Measurements from ENCODE around the gene UBL3. TPM values are rescaled to one million over a fixed set of nuclear protein-coding genes. Genes with fewer than 3 reads are reported as not detected.

The UBL3 gene
- total RNA-seq, 1 experiment from 2014 or later, result 12.0 TPM

GRCh38 chr13:29763436-29764180 lies 86.8 kb downstream of the UBL3 start:
- TF ChIP-seq EZH2 (IDR thresholded peaks at IDR 0.05; ENCODE audit: borderline replicate concordance, low read depth, low read length, poor library complexity, severe bottlenecking), result no peak
- no peak for TF ChIP-seq CTCF (conservative IDR thresholded peaks at IDR 0.05; ENCODE audit: low read depth, low read length)
- Histone ChIP-seq H3K36me3 (ENCODE audit: insufficient read depth, low read length, poor library complexity, severe bottlenecking) (no peaks in the 10 kb centered on the region), H3K27me3 (replicated peaks; ENCODE audit: insufficient read depth, low read depth, low read length, poor library complexity) (no peaks in the 10 kb centered on the region), H3K27ac (ENCODE audit: low read depth, low read length, poor library complexity, severe bottlenecking) (no peak overlapping the region), H3K4me1 (ENCODE audit: insufficient read depth, low read length, poor library complexity, severe bottlenecking) (no peaks in the 10 kb centered on the region), H3K4me3 (ENCODE audit: low read depth, low read length, poor library complexity, severe bottlenecking) (no peak overlapping the region), H3K9me3 (ENCODE audit: low read depth, low read length, poor library complexity, severe bottlenecking) (no peaks in the 10 kb centered on the region)
- POLR2A ChIA-PET (ENCODE audit: low non-redundant PET), result no interaction called here
- no TSS peak for BruUV-seq (replicated peaks)
- CTCF ChIA-PET, result no interaction called here
- intact Hi-C loops (cut with micrococcal nuclease; ENCODE audit: unreplicated experiment), result no loop called here
- DNase-seq (ENCODE audit: low spot score), result no peak

GRCh38 chr13:29761815-29762214 lies 88.6 kb downstream of the UBL3 start:
- Histone ChIP-seq H3K27me3 (replicated peaks; ENCODE audit: insufficient read depth, low read depth, low read length, poor library complexity) (no peaks in the 10 kb centered on the region), H3K9me3 (ENCODE audit: low read depth, low read length, poor library complexity, severe bottlenecking) (no peaks in the 10 kb centered on the region), H3K4me3 (ENCODE audit: low read depth, low read length, poor library complexity, severe bottlenecking) (no peak overlapping the region), H3K36me3 (ENCODE audit: insufficient read depth, low read length, poor library complexity, severe bottlenecking) (no peaks in the 10 kb centered on the region), H3K27ac (ENCODE audit: low read depth, low read length, poor library complexity, severe bottlenecking) (no peak overlapping the region), H3K4me1 (ENCODE audit: insufficient read depth, low read length, poor library complexity, severe bottlenecking) (no peaks in the 10 kb centered on the region)
- TF ChIP-seq CTCF (conservative IDR thresholded peaks at IDR 0.05; ENCODE audit: low read depth, low read length), result no peak
- TF ChIP-seq EZH2 (IDR thresholded peaks at IDR 0.05; ENCODE audit: borderline replicate concordance, low read depth, low read length, poor library complexity, severe bottlenecking), result no peak
- no TSS peak for BruUV-seq (replicated peaks)
- DNase-seq (ENCODE audit: low spot score), result no peak
- CTCF ChIA-PET, result no interaction called here
- POLR2A ChIA-PET (ENCODE audit: low non-redundant PET), result no interaction called here
- intact Hi-C loops (cut with micrococcal nuclease; ENCODE audit: unreplicated experiment), result no loop called here

GRCh38 chr13:29761160-29761559 lies 89.3 kb downstream of the UBL3 start:
- ChIA-PET POLR2A (ENCODE audit: low non-redundant PET) (no interaction called here), CTCF (no interaction called here)
- Histone ChIP-seq H3K27ac (ENCODE audit: low read depth, low read length, poor library complexity, severe bottlenecking) (no peak overlapping the region), H3K9me3 (ENCODE audit: low read depth, low read length, poor library complexity, severe bottlenecking) (no peaks in the 10 kb centered on the region), H3K4me1 (ENCODE audit: insufficient read depth, low read length, poor library complexity, severe bottlenecking) (no peaks in the 10 kb centered on the region), H3K36me3 (ENCODE audit: insufficient read depth, low read length, poor library complexity, severe bottlenecking) (no peaks in the 10 kb centered on the region), H3K27me3 (replicated peaks; ENCODE audit: insufficient read depth, low read depth, low read length, poor library complexity) (no peaks in the 10 kb centered on the region), H3K4me3 (ENCODE audit: low read depth, low read length, poor library complexity, severe bottlenecking) (no peak overlapping the region)
- intact Hi-C loops (cut with micrococcal nuclease; ENCODE audit: unreplicated experiment), result no loop called here
- DNase-seq (ENCODE audit: low spot score), result no peak
- TF ChIP-seq EZH2 (IDR thresholded peaks at IDR 0.05; ENCODE audit: borderline replicate concordance, low read depth, low read length, poor library complexity, severe bottlenecking) (no peak), CTCF (conservative IDR thresholded peaks at IDR 0.05; ENCODE audit: low read depth, low read length) (no peak)
- no TSS peak for BruUV-seq (replicated peaks)

Measured in A673 (cell line).